T-helper 9 cell (primary cell): Measurements from ENCODE around the gene SAXO1.
"Not testable (repeated sequence)": the region's sequence is repeated elsewhere in the genome, so short reads cannot be mapped to it uniquely, and the experiment has no call there.

Experiments
- DNase-seq: peaks from one replicate; pipeline ENCODE4 v3.0.0-alpha.2; 2020

The SAXO1 gene

GRCh38 chr9:18955626-18956025, 77.4 kb downstream of the SAXO1 start:
- DNase-seq, result no peak

GRCh38 chr9:18951936-18952335, 81.1 kb downstream of the SAXO1 start:
- DNase-seq, result no peak

DNA sequence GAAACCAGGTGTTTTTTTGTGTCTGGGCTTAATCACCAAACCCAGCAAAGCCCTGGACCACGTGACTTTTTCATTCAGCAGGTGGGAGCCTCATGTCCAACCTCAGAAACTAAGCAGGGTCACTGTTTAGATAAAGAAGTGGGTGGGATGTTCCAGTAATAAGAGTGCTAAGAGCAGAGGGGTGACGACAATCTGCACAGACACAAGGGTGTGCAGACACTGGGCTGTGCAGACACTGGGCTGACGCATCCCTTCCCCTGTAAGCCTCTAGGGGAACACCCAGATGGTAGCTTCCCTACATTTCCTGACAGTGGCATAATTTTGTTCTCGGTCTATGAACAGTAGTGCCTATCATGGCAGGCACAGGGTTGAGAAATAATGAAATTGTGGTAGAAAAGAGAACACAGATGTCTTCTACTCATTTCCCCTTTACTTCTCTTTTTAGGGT, 85.1 kb downstream of the SAXO1 start:
- no peak for DNase-seq

DNA sequence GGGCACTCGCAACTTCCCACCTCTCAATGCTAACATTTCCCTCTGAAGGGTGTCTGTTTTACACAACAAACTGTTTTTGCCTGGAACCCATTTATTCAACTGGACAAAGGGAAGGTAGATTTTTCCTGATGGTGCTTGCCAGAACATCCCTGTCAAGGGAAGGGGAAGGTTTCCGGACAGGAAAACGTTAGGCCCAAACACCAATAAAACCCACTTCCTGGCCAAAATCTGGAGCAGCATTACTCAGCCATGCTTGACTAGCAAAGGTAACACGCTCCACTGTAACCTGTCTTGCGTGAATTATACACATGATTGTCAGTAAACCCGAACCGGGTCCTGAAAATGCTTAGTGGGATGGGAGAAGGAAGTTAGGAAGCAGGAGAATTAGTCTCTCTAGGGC, 90.2 kb downstream of the SAXO1 start:
- no peak for DNase-seq

GRCh38 chr9:18941060-18941740, 91.8 kb downstream of the SAXO1 start:
- no peak for DNase-seq

DNA sequence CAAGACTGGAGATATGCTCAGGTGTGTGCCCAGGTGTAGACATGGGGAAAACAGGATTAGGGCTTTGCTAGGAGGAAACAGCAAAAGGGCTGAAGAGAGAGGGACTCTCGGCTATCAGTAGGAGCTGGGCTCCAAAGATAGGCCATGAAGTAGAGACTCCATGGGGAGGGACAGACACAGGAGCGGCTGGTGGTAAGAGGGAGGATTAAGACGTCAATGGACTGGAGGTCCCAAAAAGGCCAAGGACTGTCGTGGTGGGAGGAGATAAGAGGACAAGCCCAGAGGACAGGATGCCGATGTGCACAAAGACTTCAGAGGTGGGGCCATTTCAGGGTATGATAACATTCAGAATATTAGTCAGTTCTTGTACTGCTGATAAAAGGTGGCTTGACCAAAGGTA, 93.1 kb downstream of the SAXO1 start:
- no peak for DNase-seq

- DNase-seq, result no peak
Measured at GRCh38 chr9:18936094-18936871, 96.7 kb downstream of the SAXO1 start.

GRCh38 chr9:18935541-18935940, 97.5 kb downstream of the SAXO1 start:
- DNase-seq, result no peak

- not testable (repeated sequence) for DNase-seq
Measured at GRCh38 chr9:18930611-18931010, 102.4 kb downstream of the SAXO1 start.

- DNase-seq, result no peak
Measured at GRCh38 chr9:18928711-18929110, 104.3 kb downstream of the SAXO1 start.

DNA sequence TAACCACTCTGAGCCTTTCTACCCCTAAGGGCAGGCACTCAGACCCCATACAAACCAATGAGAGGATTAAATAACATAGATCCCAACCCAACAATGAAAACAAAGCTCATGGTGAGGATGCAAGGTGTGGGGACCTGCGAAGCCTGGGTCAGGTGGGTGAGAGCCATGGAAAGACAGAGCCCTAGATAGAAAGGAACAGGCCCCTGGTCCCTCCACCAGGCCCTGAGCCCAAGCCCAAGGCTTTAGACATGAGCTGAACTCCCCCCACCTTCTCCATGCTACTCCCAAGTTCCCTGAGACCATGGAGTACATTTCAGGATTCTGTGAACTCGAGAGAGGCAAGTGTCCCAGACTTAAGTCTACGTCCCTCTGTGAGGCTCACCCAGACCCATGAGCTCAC, 106.5 kb downstream of the SAXO1 start:
- no peak for DNase-seq

- no peak for DNase-seq
Measured at GRCh38 chr9:18925880-18926279, 107.1 kb downstream of the SAXO1 start.

- no peak for DNase-seq
Measured at GRCh38 chr9:18923671-18924430, 109.2 kb downstream of the SAXO1 start.

GRCh38 chr9:18923167-18923566, 109.8 kb downstream of the SAXO1 start:
- DNase-seq, result no peak

- DNase-seq, result no peak
Measured at GRCh38 chr9:18922161-18922885, 110.7 kb downstream of the SAXO1 start.

- no peak for DNase-seq
Measured at GRCh38 chr9:18921366-18922075, 111.5 kb downstream of the SAXO1 start.

DNA sequence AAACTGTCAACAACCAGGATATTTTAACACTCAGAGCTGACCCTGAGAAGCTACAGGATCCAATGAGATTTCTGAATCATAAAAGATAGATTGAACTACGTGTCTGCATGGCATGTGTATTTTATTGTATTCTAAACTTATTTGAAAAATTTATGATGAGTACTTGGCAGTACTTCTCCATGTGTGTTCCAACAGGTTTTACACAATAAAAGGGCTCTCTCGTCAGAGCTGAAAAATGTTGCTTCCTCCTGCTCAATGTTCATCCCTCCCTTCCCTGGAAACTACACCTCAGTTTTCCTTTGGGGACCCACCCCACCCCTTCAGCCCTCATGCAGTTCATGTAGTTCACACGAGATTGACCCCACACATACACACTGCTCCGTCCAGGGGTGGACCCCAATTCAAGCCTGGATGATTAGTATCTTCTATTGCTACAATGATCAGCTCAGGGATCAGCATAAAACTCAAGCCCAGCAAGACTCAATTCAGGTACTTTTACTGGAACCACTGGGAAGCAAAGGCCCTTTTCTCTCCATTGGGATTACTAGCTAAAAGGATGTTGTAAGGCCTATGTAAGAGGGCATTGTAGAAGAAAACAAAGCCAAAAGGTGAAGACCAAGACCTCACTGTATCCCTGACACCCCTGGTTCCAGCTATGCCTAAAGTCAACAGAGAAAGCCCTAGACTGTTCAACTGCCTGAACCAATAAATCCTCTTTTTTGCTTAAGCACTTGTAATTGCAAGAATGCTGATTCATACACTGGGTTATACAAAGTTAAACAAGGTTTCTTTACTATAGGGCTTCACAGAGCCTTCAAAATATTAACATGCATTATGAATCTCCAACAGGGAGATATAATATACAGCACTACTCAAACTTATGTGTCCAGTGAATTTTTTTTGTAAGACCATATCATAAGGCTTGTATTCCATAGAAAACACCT, 112.6 kb downstream of the SAXO1 start:
- no peak for DNase-seq

- DNase-seq, result no peak
Measured at GRCh38 chr9:18911714-18912342, 121.2 kb downstream of the SAXO1 start.

GRCh38 chr9:18910916-18911315, 122.1 kb downstream of the SAXO1 start:
- no peak for DNase-seq

- no peak for DNase-seq
Measured at GRCh38 chr9:18910435-18910834, 122.6 kb downstream of the SAXO1 start.
